CD8-positive, alpha-beta memory T cell (primary cell): ENCODE measurements around the gene LDAF1. TPM values are rescaled to one million over a fixed set of nuclear protein-coding genes. Genes with fewer than 3 reads are reported as not detected.
"Not testable (repeated sequence)": the region's sequence is repeated elsewhere in the genome, so short reads cannot be mapped to it uniquely, and the experiment has no call there.

Experiments used
- CTCF ChIA-PET: fragments of 350-600 bp; sonication (Branson Sonifier 250); formaldehyde crosslinking; loops from one replicate; lab custom pipeline; 2021; ENCODE audit warnings: antibody characterized with exemption; lab: Charles Lee
- POLR2A ChIA-PET: fragments of 350-600 bp; sonication (Branson Sonifier 250); formaldehyde crosslinking; loops from one replicate; lab custom pipeline; 2021; ENCODE audit warnings: antibody characterized with exemption; lab: Charles Lee
- DNase-seq, 5 donors: peaks; one replicate each; pipeline versions ENCODE4 v3.0.0 to v3.0.0-alpha.2; 2020 to 2022; ENCODE audit warnings: mixed read lengths in 1 of 5
- H3K27ac ChIP-seq: one replicate; pipeline ENCODE4 v1.7.0; 2013; ENCODE audit warnings: low read depth, mild to moderate bottlenecking, low read length, moderate library complexity
- H3K27me3 ChIP-seq: 2 replicates; pipeline ENCODE4 v1.7.0; 2013; ENCODE audit warnings: low read length, mild to moderate bottlenecking; ENCODE audit not compliant: insufficient read depth, poor library complexity, severe bottlenecking
- H3K36me3 ChIP-seq: 2 replicates; pipeline ENCODE4 v1.7.0; 2013; ENCODE audit warnings: mild to moderate bottlenecking, low read length, moderate library complexity; ENCODE audit not compliant: insufficient read depth
- H3K4me1 ChIP-seq: 2 replicates; pipeline ENCODE4 v1.7.0; 2013; ENCODE audit warnings: mild to moderate bottlenecking, low read length, moderate library complexity; ENCODE audit not compliant: insufficient read depth
- H3K4me3 ChIP-seq: 2 replicates; pipeline ENCODE4 v1.7.0; 2013; ENCODE audit warnings: mild to moderate bottlenecking, low read length
- H3K9me3 ChIP-seq: 2 replicates; pipeline ENCODE4 v1.7.0; 2013; ENCODE audit warnings: mild to moderate bottlenecking, low read length
- H3K27ac Mint-ChIP-seq, 8 donors: one replicate each; pipeline ENCODE4 v1.8.0; 2020 to 2021; ENCODE audit warnings: mixed read lengths in 8 of 8, mild to moderate bottlenecking in 6 of 8, inconsistent platforms in 3 of 8, moderate library complexity in 3 of 8
- H3K27me3 Mint-ChIP-seq, 2 donors: one replicate each; pipeline ENCODE4 v1.8.0; 2020 to 2021; ENCODE audit warnings: mixed read lengths in 2 of 2, mild to moderate bottlenecking in 1 of 2, moderate library complexity in 1 of 2
- H3K36me3 Mint-ChIP-seq, 3 donors: one replicate each; pipeline ENCODE4 v1.8.0; 2020 to 2021; ENCODE audit warnings: mixed read lengths in 3 of 3, inconsistent platforms in 1 of 3, mild to moderate bottlenecking in 1 of 3
- H3K4me1 Mint-ChIP-seq, 3 donors: one replicate each; pipeline ENCODE4 v1.8.0; 2020 to 2021; ENCODE audit warnings: mixed read lengths in 3 of 3, inconsistent platforms in 1 of 3, mild to moderate bottlenecking in 1 of 3
- H3K4me3 Mint-ChIP-seq, 7 donors: one replicate each; pipeline ENCODE4 v1.8.0; 2020 to 2021; ENCODE audit warnings: mixed read lengths in 7 of 7, mild to moderate bottlenecking in 6 of 7, moderate library complexity in 4 of 7, inconsistent platforms in 2 of 7
- H3K9me3 Mint-ChIP-seq, 5 donors: one replicate each; pipeline ENCODE4 v1.8.0; 2020 to 2022; ENCODE audit warnings: mixed read lengths in 5 of 5, mild to moderate bottlenecking in 3 of 5, moderate library complexity in 2 of 5, inconsistent platforms in 1 of 5
- polyA plus RNA-seq: library from polyadenylated mRNA; unstranded; fragments of 300-500 nt; fragmentation: Illumina TruSeq; gene quantifications from one replicate; pipeline ENCODE4 v1.2.3, GENCODE V29; 2021
- total RNA-seq, 2 experiments: library from RNA; stranded (reverse); gene quantifications; one replicate each; pipeline ENCODE4 v1.2.3, GENCODE V29; 2021

The LDAF1 gene
- total RNA-seq, result 1 to 10 TPM; 8.8 to 9.5 TPM
- polyA plus RNA-seq, result 16.0 TPM

DNA sequence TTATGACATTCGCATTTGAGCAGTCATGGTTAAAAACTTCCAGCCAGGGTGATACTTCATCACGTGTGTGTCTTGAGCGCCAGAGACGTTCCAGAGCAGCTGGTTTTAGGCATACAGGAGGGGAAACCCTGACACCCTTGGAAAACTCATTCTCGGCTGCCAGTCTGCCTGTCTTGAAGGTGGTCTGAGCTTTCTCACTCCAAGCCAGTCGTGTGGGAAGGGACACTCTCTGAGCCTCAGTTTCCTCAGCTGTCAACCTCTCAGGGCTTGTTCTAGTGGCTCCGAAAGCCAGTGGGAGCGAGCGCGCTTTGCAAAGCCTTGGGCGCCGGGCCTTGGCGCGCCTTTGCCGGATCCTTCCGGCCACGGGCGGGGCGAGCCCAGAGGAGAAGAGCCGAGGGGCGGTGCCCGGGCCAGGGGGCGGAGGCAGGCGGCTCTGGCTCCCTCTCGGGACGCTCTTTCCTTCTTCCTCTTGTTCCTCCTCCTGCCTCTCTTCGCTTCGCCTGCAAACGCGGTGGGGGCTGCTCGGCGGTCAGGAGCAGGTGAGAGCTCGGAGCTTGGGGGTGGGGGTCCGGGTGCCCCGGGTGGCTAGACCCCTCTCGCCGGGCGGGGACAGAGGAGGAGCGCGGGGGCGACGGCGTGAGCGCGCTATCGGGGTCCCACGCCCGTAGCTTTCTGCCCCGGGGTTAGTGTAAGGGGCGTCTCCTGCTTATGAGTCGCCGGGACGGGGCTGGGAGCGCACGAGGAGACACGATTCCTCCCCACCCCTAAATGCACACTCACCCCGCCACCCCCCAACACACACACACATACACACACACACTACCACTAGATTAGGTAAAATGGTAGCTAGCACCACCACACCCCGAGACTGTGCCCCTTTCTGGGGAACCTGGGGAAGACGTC lies at the start of gene LDAF1:
LDAF1 (plus strand) TSS at position 467 of the 903 bp plus-strand sequence. CDS start 2,509 bp downstream, outside the sequence.
- H3K36me3 ChIP-seq, result no peaks in the 10 kb centered on the region
- H3K9me3 ChIP-seq, result no peaks in the 10 kb centered on the region
- peak within 1 kb of the TSS; percentile 41 for H3K27ac ChIP-seq
- Mint-ChIP-seq H3K27me3 (no peaks in the 10 kb centered on the region), H3K36me3 (peaks cover 0 to 16% (median 3%) of the 10 kb centered on the region in 3 donors), H3K27ac (peak within 1 kb of the TSS; percentile 58 to 95 (median 84)), H3K4me3 (peak within 1 kb of the TSS; percentile 87 to 96 (median 92)), H3K9me3 (no peaks in the 10 kb centered on the region), H3K4me1 (peaks cover 20 to 47% (median 37%) of the 10 kb centered on the region in 3 donors)
- H3K27me3 ChIP-seq, result no peaks in the 10 kb centered on the region
- H3K4me3 ChIP-seq, result peak within 1 kb of the TSS; percentile 88
- peaks cover 19% of the 10 kb centered on the region for H3K4me1 ChIP-seq
- ChIA-PET POLR2A (interaction anchor here (0.5 kb wide), 1 partner anchor 398 kb away, joined by 6 read pairs; no protein-coding TSS in a partner anchor), CTCF (interaction anchor here (1.0 to 1.4 kb wide), 3 partner anchors 31 to 367 kb away, joined by 3 read pairs; no protein-coding TSS in a partner anchor)
- DNase-seq, result peak; percentile 62 to 79 (median 68)

DNA sequence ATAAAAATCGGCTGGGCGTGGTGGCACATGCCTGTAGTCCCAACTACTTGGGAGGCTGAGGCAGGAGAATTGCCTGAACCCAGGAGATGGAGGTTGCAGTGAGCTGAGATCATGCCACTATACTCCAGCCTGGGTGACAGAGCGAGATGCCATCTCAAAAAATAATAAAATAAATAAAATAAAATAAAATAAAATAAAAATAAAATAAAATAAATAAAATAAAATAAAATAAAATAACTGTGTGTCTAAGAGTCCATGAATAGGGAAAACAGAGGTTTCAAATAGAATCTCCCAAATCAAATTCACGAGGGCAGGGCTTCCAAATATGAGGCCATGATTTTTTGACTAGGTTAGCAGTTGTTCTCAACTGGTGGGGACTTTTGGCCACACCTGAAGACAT lies 42.9 kb upstream of the LDAF1 start:
- H3K27ac Mint-ChIP-seq, H3K9me3 Mint-ChIP-seq, POLR2A ChIA-PET, DNase-seq, H3K36me3 ChIP-seq, H3K9me3 ChIP-seq, H3K27me3 ChIP-seq, H3K4me3 Mint-ChIP-seq, H3K36me3 Mint-ChIP-seq, H3K27me3 Mint-ChIP-seq, CTCF ChIA-PET, H3K27ac ChIP-seq, H3K4me1 ChIP-seq: not testable (repeated sequence)
- H3K4me1 Mint-ChIP-seq, result peaks cover 8 to 11% (median 8%) of the 10 kb centered on the region in 3 donors
- H3K4me3 ChIP-seq, result peak overlapping the region; percentile 15

DNA sequence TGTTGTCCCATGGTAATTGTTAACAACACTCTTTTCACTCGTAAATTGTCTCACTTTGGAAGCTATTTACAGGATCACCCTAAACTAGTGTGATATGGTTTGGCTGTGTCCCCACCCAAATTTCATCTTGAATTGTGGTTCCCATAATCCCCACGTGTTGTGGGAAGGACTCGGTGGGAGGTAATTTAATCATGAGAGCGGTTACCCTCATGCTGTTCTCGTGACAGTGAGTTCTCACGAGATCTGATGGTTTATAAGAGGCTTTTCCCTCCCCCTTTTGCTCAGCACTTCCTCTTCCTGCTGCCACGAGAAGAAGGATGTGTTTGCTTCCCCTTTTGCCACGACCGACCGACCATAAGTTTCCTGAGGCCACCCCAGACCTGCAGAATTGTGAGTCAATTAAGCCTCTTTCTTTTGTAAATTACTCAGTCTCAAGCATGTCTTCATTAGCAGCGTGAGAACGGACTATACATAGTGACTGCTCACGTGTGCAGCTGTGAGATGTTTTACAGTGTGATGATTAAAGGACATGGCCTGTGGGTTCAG lies 42.3 kb upstream of the LDAF1 start:
- DNase-seq, result no peak
- H3K27me3 Mint-ChIP-seq, result no peaks in the 10 kb centered on the region
- Histone ChIP-seq H3K36me3 (no peaks in the 10 kb centered on the region), H3K27me3 (no peaks in the 10 kb centered on the region), H3K4me3 (peak overlapping the region; percentile 15), H3K9me3 (no peaks in the 10 kb centered on the region), H3K27ac (no peak overlapping the region), H3K4me1 (peaks cover 5% of the 10 kb centered on the region)
- H3K4me3 Mint-ChIP-seq, result peak overlapping the region; percentile 7 to 86 (median 73)
- H3K27ac Mint-ChIP-seq, result peak overlapping the region in 3 of 8 donors; percentile 65 to 87 (median 83)
- H3K9me3 Mint-ChIP-seq, result peaks cover 0 to 4% (median 2%) of the 10 kb centered on the region in 5 donors
- POLR2A ChIA-PET, result no interaction called here
- CTCF ChIA-PET, result no interaction called here
- H3K4me1 Mint-ChIP-seq, result peaks cover 8 to 11% (median 8%) of the 10 kb centered on the region in 3 donors
- H3K36me3 Mint-ChIP-seq, result peaks cover 0 to 4% (median 0%) of the 10 kb centered on the region in 3 donors

DNA sequence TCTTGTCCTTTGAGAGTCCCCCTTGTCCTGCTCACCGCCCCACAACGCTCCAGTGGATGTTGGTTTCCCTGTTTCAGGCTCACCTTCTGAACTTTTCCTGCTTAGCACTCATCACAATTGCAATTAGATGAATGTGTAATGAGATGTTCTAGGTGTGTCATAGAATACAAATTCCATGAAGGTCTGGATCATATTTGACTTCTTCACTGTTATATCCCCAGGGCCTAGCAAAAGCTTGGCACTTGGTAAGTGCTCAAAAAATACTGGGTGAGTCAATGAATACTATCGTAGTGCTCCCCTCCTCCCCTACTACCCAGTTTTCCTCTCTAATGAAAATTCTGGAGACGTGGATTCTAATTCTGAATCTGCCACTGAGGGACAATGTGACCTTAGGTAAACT lies 40.9 kb upstream of the LDAF1 start:
- Histone ChIP-seq H3K27me3 (no peaks in the 10 kb centered on the region), H3K4me1 (peaks cover 5% of the 10 kb centered on the region), H3K9me3 (no peaks in the 10 kb centered on the region), H3K27ac (no peak overlapping the region), H3K4me3 (no peak overlapping the region), H3K36me3 (no peaks in the 10 kb centered on the region)
- peaks cover 0 to 4% (median 0%) of the 10 kb centered on the region in 3 donors for H3K36me3 Mint-ChIP-seq
- peaks cover 0 to 4% (median 2%) of the 10 kb centered on the region in 5 donors for H3K9me3 Mint-ChIP-seq
- H3K27ac Mint-ChIP-seq, result peak overlapping the region in 1 of 8 donors; percentile 13
- H3K4me1 Mint-ChIP-seq, result peaks cover 8 to 11% (median 8%) of the 10 kb centered on the region in 3 donors
- H3K27me3 Mint-ChIP-seq, result peaks cover 0 to under 1% of the 10 kb centered on the region in 2 donors
- CTCF ChIA-PET, result no interaction called here
- DNase-seq, result no peak
- POLR2A ChIA-PET, result no interaction called here
- peak overlapping the region in 3 of 7 donors; percentile 12 to 86 (median 46) for H3K4me3 Mint-ChIP-seq

- ChIA-PET CTCF (no interaction called here), POLR2A (no interaction called here)
- Histone ChIP-seq H3K27me3 (no peaks in the 10 kb centered on the region), H3K27ac (no peak overlapping the region), H3K9me3 (no peaks in the 10 kb centered on the region), H3K4me1 (peaks cover 2% of the 10 kb centered on the region), H3K36me3 (no peaks in the 10 kb centered on the region), H3K4me3 (no peak overlapping the region)
- H3K36me3 Mint-ChIP-seq, result peaks cover 0 to 4% (median 0%) of the 10 kb centered on the region in 3 donors
- peaks cover 8 to 11% (median 8%) of the 10 kb centered on the region in 3 donors for H3K4me1 Mint-ChIP-seq
- H3K27ac Mint-ChIP-seq, result no peak overlapping the region
- H3K9me3 Mint-ChIP-seq, result peaks cover 0 to 3% (median 2%) of the 10 kb centered on the region in 5 donors
- no peak overlapping the region for H3K4me3 Mint-ChIP-seq
- DNase-seq, result no peak
- H3K27me3 Mint-ChIP-seq, result peaks cover 2 to 5% of the 10 kb centered on the region in 2 donors
Observed at GRCh38 chr16:21120976-21121520, 37.4 kb upstream of the LDAF1 start.

- no peaks in the 10 kb centered on the region for H3K4me1 Mint-ChIP-seq
Observed at GRCh38 chr16:21125191-21125590, 33.3 kb upstream of the LDAF1 start.

GRCh38 chr16:21126518-21126917 lies 32.0 kb upstream of the LDAF1 start:
- Histone ChIP-seq H3K27ac (no peak overlapping the region), H3K36me3 (no peaks in the 10 kb centered on the region), H3K4me3 (no peak overlapping the region), H3K4me1 (no peaks in the 10 kb centered on the region), H3K9me3 (no peaks in the 10 kb centered on the region), H3K27me3 (no peaks in the 10 kb centered on the region)
- no peak for DNase-seq
- ChIA-PET POLR2A (no interaction called here), CTCF (no interaction called here)
- Mint-ChIP-seq H3K9me3 (no peaks in the 10 kb centered on the region), H3K4me1 (no peaks in the 10 kb centered on the region), H3K27me3 (peaks cover 7 to 18% of the 10 kb centered on the region in 2 donors), H3K36me3 (no peaks in the 10 kb centered on the region), H3K27ac (no peak overlapping the region), H3K4me3 (no peak overlapping the region)

More at GRCh38 chr16:21125191-21125590, 33.3 kb upstream of the LDAF1 start:
- no peaks in the 10 kb centered on the region for H3K36me3 Mint-ChIP-seq
- Histone ChIP-seq H3K36me3 (no peaks in the 10 kb centered on the region), H3K4me1 (no peaks in the 10 kb centered on the region), H3K4me3 (no peak overlapping the region), H3K27me3 (no peaks in the 10 kb centered on the region), H3K27ac (no peak overlapping the region), H3K9me3 (no peaks in the 10 kb centered on the region)
- no peak overlapping the region for H3K27ac Mint-ChIP-seq
- POLR2A ChIA-PET, result no interaction called here
- DNase-seq, result no peak
- peaks cover 7 to 14% of the 10 kb centered on the region in 2 donors for H3K27me3 Mint-ChIP-seq
- CTCF ChIA-PET, result interaction anchor here (1.2 kb wide), 1 partner anchor 9 kb away, joined by 3 read pairs; no protein-coding TSS in a partner anchor
- no peaks in the 10 kb centered on the region for H3K9me3 Mint-ChIP-seq
- H3K4me3 Mint-ChIP-seq, result no peak overlapping the region
